Loucy (cell line): Measurements from ENCODE around the gene CDH13.

Experiments used
- H2AFZ ChIP-seq: fragments of 200-600 bp; sonication (generic); 2 replicates; pipeline ENCODE4 v1.6.0; 2016; ENCODE audit warnings: antibody characterized with exemption, mild to moderate bottlenecking, low read length, moderate library complexity
- H3F3A ChIP-seq: fragments of 200-600 bp; 2 replicates; pipeline ENCODE4 v1.6.0; 2016; ENCODE audit warnings: antibody characterized with exemption, low read depth, mild to moderate bottlenecking
- H3K27me3 ChIP-seq: fragments of 200-600 bp; sonication (generic); 2 replicates; pipeline ENCODE4 v1.6.1; 2014; ENCODE audit warnings: low read length, mild to moderate bottlenecking; ENCODE audit not compliant: insufficient read depth, poor library complexity, severe bottlenecking
- H3K36me3 ChIP-seq: fragments of 200-600 bp; sonication (generic); 2 replicates; pipeline ENCODE4 v1.6.1; 2016; ENCODE audit warnings: low read length; ENCODE audit not compliant: insufficient read depth
- H3K4me1 ChIP-seq: fragments of 200-600 bp; sonication (generic); 2 replicates; pipeline ENCODE4 v1.5.1; 2014; ENCODE audit warnings: low read length, mild to moderate bottlenecking; ENCODE audit not compliant: insufficient read depth, poor library complexity, severe bottlenecking
- H3K4me2 ChIP-seq: fragments of 200-600 bp; sonication (generic); 2 replicates; pipeline ENCODE4 v1.6.0; 2014; ENCODE audit warnings: antibody characterized with exemption, low read length, low read depth, mild to moderate bottlenecking; ENCODE audit not compliant: poor library complexity, severe bottlenecking
- H3K4me3 ChIP-seq: fragments of 200-600 bp; sonication (generic); 2 replicates; pipeline ENCODE4 v1.5.1; 2014; ENCODE audit warnings: low read length, mild to moderate bottlenecking, mixed read lengths; ENCODE audit not compliant: poor library complexity, severe bottlenecking
- H3K79me2 ChIP-seq: fragments of 200-600 bp; sonication (generic); 2 replicates; pipeline ENCODE4 v1.6.1; 2014; ENCODE audit warnings: low read length; ENCODE audit not compliant: insufficient read depth
- H3K9ac ChIP-seq: fragments of 200-600 bp; sonication (generic); 2 replicates; pipeline ENCODE4 v1.6.0; 2014; ENCODE audit warnings: mild to moderate bottlenecking, low read depth, low read length, moderate library complexity; ENCODE audit not compliant: poor library complexity, severe bottlenecking
- H3K9me2 ChIP-seq: fragments of 200-600 bp; sonication (generic); replicated peaks from 2 replicates; pipeline ENCODE4 v1.6.1; 2016; ENCODE audit warnings: low read depth, low read length, mixed read lengths
- H3K9me3 ChIP-seq: fragments of 200-600 bp; sonication (generic); 2 replicates; pipeline ENCODE4 v1.6.1; 2014; ENCODE audit warnings: mild to moderate bottlenecking, antibody characterized with exemption, low read length, low read depth; ENCODE audit not compliant: insufficient read depth
- H4K20me1 ChIP-seq: fragments of 200-600 bp; sonication (generic); 2 replicates; pipeline ENCODE4 v1.6.0; 2014; ENCODE audit warnings: antibody characterized with exemption, low read length, mild to moderate bottlenecking; ENCODE audit not compliant: insufficient read depth, poor library complexity, severe bottlenecking
- CTCF ChIP-seq: fragments of 200-600 bp; sonication (generic); conservative IDR thresholded peaks from 2 replicates; pipeline ENCODE4 v1.5.1; 2014; ENCODE audit warnings: mild to moderate bottlenecking, antibody characterized with exemption, low read length
- EZH2phosphoT487 ChIP-seq: fragments of 200-600 bp; IDR thresholded peaks from 2 replicates; pipeline ENCODE4 v1.6.1; 2018; ENCODE audit warnings: antibody characterized with exemption, mild to moderate bottlenecking, moderate library complexity, borderline replicate concordance

The CDH13 gene

GRCh38 chr16:82767808-82768207 is 141.0 kb downstream of the CDH13 start:
- Histone ChIP-seq H3K27me3 (no peaks in the 10 kb centered on the region), H2AFZ (no peak overlapping the region), H3K79me2 (no peaks in the 10 kb centered on the region), H3K4me1 (no peaks in the 10 kb centered on the region), H3K9ac (no peak overlapping the region), H3K4me2 (no peak overlapping the region), H3K9me2 (no peaks in the 10 kb centered on the region), H3F3A (no peaks in the 10 kb centered on the region), H3K9me3 (no peaks in the 10 kb centered on the region), H3K36me3 (no peaks in the 10 kb centered on the region), H3K4me3 (no peak overlapping the region), H4K20me1 (no peaks in the 10 kb centered on the region)
- TF ChIP-seq CTCF (no peak), EZH2phosphoT487 (no peak)

- no peaks in the 10 kb centered on the region for H3K36me3 ChIP-seq
- H3K9ac ChIP-seq: no peak overlapping the region
- H3K9me2 ChIP-seq: no peaks in the 10 kb centered on the region
- H2AFZ ChIP-seq: no peak overlapping the region
- H3K4me1 ChIP-seq: no peaks in the 10 kb centered on the region
- no peaks in the 10 kb centered on the region for H4K20me1 ChIP-seq
- H3K4me3 ChIP-seq: no peak overlapping the region
- no peaks in the 10 kb centered on the region for H3K79me2 ChIP-seq
- H3K4me2 ChIP-seq: no peak overlapping the region
- no peaks in the 10 kb centered on the region for H3K27me3 ChIP-seq
- no peaks in the 10 kb centered on the region for H3F3A ChIP-seq
- no peaks in the 10 kb centered on the region for H3K9me3 ChIP-seq
- no peak for TF ChIP-seq CTCF
- TF ChIP-seq EZH2phosphoT487: no peak
Measured at GRCh38 chr16:82769845-82770244, 143.1 kb downstream of the CDH13 start.

GRCh38 chr16:82772215-82772614 is 145.4 kb downstream of the CDH13 start:
- no peak overlapping the region for H2AFZ ChIP-seq
- H3K9me3 ChIP-seq: no peaks in the 10 kb centered on the region
- no peaks in the 10 kb centered on the region for H3K79me2 ChIP-seq
- TF ChIP-seq CTCF: no peak
- TF ChIP-seq EZH2phosphoT487: no peak
- no peak overlapping the region for H3K9ac ChIP-seq
- H3K4me3 ChIP-seq: no peak overlapping the region
- H4K20me1 ChIP-seq: no peaks in the 10 kb centered on the region
- no peak overlapping the region for H3K4me2 ChIP-seq
- H3F3A ChIP-seq: no peaks in the 10 kb centered on the region
- H3K36me3 ChIP-seq: no peaks in the 10 kb centered on the region
- no peaks in the 10 kb centered on the region for H3K9me2 ChIP-seq
- no peaks in the 10 kb centered on the region for H3K27me3 ChIP-seq
- H3K4me1 ChIP-seq: no peaks in the 10 kb centered on the region
